ENCODE data around the gene PRR14L.

- TF ChIP-seq CTCF (IDR thresholded peaks at IDR 0.05): no peak
- TF ChIP-seq POLR2A (IDR thresholded peaks at IDR 0.05): no peak
These were observed 21.1 kb downstream of the PRR14L start for GRCh38 chr22:31728857-31729256.
